ENCODE measurements around the gene WWTR1.

The WWTR1 gene

DNA sequence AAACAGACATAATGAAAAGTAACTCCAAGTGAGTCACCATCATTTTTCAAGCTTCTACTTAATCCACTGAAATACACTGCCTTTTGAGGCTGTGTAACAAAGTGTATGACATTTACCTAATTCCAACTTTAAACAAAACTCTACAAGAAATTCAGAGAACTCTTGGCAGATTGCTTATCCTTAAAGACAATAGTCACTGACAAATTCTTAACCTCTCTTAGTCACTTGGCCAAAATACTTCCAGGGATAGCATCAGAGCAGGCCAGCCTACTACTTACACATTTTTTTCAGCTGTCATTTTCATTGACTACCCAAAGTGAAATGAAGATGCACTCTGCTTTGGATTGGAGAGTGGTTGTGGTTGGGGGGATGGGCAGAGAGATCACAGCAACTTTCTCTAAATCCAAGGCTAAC, 3.6 kb downstream of the WWTR1 start:
- DNase-seq = no peak

DNA sequence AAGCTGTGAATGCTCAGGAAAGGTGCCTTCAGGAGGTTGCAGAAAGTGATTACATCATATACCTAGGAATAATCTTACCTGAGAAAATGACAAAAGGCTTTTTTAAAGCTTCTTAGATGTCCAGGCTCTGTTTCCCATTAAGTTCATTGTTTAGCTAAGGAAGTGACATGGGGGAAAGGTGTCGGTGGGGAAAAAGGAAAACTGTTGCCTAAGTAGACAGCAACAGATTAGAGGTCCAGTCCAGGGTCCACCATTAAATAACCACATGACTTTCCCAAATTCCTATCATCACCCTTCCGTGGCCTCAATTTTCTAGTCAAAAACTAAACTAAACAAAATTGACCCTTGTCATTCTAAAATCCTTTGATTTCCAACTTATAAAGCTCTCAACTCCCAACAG, 4.3 kb downstream of the WWTR1 start:
- DNase-seq = no peak

- no peak for DNase-seq
Measured at GRCh38 chr3:149653136-149653535, 4.7 kb downstream of the WWTR1 start.

GRCh38 chr3:149650828-149651227, 7.0 kb downstream of the WWTR1 start:
- DNase-seq = no peak

DNA sequence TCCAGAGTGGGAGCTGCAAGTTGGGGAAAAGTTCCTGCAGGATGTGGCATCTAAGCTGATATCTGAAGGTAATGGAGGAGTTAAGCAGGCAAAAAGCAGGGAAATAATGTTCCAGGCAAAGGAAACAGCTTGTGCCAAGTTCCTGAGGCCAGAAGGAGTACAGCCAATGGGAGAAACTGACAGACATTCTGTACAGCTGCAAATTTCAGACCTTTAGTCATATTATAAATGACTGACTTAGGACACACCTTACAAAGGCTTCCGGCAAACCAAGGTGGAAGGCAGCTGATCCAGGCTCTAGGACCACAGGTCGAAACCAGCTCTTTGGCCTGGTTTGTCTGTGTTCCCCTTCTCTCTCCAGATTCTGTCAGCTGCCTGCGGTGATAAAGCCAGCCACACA, 9.3 kb downstream of the WWTR1 start:
- no peak for DNase-seq

DNA sequence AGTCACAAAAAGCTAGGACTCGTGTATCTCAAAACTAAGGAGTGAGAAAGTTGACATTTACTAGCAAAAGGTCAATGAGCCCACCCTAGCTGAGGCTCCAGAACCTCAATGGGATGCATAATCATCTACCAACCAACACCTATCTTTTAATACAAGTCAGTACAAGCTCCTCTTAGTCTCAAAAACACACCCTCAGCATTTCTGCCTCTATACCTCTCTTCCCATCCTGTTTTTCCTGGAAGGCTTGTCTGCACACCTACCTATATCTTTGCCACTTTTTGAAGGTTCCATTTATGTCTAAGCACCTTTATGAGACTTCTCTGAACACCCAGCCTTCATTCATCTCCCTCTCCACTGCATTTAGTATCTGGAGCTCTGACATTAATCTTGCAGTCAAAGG, 10.0 kb downstream of the WWTR1 start:
- no peak for DNase-seq

DNA sequence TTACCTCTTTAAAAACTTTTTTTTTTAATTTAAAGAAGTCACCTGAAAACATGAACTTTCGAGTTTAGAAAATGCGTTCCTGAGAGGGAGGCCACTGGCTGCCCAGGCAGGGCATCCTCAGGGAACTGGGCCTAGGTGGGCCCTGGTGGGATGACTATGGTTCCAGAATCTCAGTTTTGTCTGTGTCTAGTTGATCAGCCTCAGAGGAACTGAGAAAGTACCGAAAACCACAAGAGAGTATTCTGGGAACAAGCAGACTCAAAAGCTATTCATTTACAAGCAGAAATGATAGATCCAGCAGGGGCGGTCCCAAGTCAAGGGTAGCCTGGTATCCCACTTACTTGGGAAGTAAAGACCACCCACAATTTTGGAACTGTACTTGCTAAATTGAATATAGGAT, 10.5 kb downstream of the WWTR1 start:
- DNase-seq = no peak

DNA sequence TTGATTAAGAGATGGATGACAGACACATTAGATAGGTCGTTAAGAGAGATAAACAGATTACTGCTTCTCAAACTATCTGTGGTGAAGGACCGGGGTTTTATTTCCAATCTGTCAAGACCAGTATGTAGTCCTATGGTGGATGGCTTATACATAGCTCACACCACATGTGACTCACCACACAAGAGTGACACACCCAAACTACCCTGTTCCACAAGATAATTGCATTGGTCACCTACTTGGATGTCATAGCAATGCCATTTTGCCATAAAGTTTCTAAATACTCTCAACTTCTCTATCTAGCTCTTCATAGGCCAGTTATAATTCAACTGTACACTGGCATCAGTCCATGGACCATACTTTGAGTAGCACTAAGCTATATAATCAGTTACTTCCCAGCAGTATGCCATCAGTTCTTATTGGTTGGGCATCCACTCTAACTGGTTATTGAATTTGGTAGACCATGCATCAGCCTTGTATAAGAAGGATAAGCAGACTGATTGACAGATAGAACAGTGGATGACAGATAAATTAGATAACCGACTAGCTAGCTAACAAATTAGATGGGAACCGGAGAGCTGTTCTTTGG, 11.6 kb downstream of the WWTR1 start:
- no peak for DNase-seq

DNA sequence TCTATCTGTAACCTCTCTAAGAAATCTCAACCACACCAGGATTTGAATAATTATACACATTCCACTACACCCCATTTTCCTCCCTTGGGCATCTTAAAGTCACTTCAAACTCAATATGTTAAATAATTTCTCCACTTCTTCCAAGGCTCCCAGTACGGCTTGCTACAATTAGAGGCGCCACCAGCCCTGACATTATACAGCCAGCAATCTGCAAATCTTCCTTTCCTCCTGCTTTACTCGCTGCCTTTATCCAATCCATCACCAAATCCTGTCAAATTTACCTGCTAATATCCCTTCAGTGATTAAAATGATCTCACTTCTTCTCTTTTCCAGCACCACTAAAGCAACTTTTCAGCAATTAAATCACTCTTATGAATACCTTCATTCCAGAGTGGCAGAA, 13.9 kb downstream of the WWTR1 start:
- no peak for DNase-seq

GRCh38 chr3:149643482-149643798, 14.4 kb downstream of the WWTR1 start:
- no peak for DNase-seq

DNA sequence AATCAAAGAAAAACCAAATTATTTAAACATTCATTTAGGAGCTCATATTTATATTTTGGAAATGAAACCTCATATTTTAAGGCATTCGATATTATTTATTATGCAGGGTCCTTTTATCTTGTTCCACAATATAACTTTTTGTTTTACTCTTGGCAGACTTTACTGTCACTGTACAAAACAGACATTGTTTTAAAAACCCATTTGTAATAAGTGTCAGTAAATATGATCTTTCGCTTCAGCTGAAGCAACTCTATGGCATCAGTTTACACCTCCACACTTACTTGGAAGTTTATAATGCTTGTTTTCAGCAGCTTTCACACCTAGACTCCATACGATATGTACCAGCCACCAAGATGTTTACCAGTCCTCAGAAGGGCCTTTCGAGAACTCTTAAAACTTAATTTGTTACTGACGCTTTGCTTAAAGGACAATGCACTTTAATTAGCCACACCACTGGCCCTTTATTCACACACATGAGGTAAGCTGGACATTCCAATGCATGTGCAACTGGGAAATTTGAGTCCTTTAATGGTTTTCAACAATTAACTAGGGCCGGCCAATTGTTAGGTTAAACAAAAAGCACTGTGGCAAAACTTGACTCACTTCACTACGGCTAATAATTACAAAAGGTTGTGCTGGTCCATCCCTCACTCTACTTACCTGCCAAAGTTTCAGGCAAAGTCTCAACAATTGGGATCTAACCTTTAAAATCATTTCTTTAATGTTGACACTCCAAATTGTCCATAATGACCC, 16.7 kb downstream of the WWTR1 start:
- DNase-seq = no peak

DNA sequence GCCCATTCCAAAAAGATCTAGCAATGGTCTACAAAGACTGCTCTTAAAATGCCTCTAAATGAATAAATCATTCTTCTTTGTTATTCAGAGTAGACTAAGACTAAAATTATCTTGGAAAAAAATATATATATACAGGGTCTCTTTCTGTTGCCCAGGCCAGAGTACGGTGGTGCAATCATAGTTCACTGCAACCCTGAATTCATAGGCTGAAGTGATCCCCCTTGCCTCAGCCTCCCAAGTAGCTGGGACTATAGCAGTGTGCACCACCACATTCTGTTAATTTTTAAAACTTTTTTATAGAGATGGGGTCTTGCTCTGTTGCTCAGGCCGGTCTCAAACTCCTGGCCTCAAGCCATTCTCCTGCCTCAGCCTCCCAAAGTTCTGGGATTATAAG, 18.7 kb downstream of the WWTR1 start:
- DNase-seq = no peak

GRCh38 chr3:149638228-149639092, 19.4 kb downstream of the WWTR1 start:
- no peak for DNase-seq

- DNase-seq = no peak
Measured at GRCh38 chr3:149635396-149635795, 22.4 kb downstream of the WWTR1 start.

- DNase-seq = no peak
Measured at GRCh38 chr3:149634573-149634972, 23.3 kb downstream of the WWTR1 start.

- DNase-seq = no peak
Measured at GRCh38 chr3:149634072-149634471, 23.8 kb downstream of the WWTR1 start.

DNA sequence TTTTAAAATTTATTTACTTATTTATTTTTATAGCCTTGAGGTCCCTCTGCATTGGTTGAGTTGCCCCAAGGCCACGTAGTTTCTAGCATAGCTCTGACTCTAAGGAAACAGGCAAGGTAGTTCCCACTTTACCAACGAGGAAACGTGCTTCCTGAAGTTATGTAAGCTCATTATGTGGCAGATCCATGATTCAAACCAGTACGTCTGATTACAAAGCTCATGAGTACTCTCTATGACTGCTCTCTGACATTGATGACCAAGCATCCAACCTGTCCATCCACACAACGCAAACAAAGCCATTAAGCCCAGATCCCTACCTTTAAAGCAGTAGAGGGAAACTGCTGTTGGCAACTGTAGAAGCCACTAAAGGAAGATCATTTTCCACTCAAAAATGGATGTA, 25.6 kb downstream of the WWTR1 start:
- DNase-seq = no peak

GRCh38 chr3:149630806-149631205, 27.0 kb downstream of the WWTR1 start:
- no peak for DNase-seq

GRCh38 chr3:149628957-149629670, 28.7 kb downstream of the WWTR1 start:
- DNase-seq = no peak

GRCh38 chr3:149626671-149627070, 31.2 kb downstream of the WWTR1 start:
- DNase-seq = no peak

DNA sequence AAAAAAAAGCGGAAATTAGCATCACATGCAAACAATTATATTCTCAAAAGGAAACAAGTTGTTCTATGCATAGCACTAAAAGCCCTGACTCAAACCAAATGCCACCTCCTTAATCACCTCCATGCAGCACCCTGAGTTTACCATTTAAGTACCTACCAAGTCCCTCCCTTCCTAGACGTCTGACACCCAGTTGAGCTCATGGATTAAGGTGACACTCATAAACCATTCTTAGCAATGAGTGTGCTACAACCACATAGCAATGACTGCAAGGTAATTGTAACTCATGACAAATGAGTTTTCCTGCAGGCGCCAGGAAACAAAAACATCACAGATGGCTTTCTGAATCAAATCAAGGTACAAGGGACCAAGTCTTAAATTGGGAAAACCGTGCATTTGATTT, 32.0 kb downstream of the WWTR1 start:
- no peak for DNase-seq

- DNase-seq = no peak
Measured at GRCh38 chr3:149623824-149624223, 34.0 kb downstream of the WWTR1 start.

GRCh38 chr3:149621218-149622005, 36.4 kb downstream of the WWTR1 start:
- DNase-seq = no peak
